GM12892 (cell line): ENCODE measurements around the gene PPP2R2C.

Source experiments
- POLR2A ChIP-seq: IDR thresholded peaks from 2 replicates; pipeline ENCODE4 v1.6.1; 2011; ENCODE audit warnings: low read depth, low read length, control low read depth
- POLR2AphosphoS5 ChIP-seq: IDR thresholded peaks from 2 replicates; pipeline ENCODE4 v1.6.1; 2011; ENCODE audit warnings: low read depth, low read length, control low read depth
- TAF1 ChIP-seq: IDR thresholded peaks from 2 replicates; pipeline ENCODE4 v1.6.1; 2011; ENCODE audit warnings: low read depth, mild to moderate bottlenecking, control low read depth, low read length, borderline replicate concordance

- TF ChIP-seq POLR2AphosphoS5, result no peak
- TF ChIP-seq POLR2A, result no peak
- TF ChIP-seq TAF1, result no peak
Measured at GRCh38 chr4:6476893-6477292, 4.5 kb upstream of the PPP2R2C start.
